ENCODE data around the gene GRIK2. TPM values are rescaled to one million over a fixed set of nuclear protein-coding genes. Genes with fewer than 3 reads are reported as not detected.

GRIK2 gene
- total RNA-seq, 1 donor from 2014 or later = 2.8 TPM

DNA sequence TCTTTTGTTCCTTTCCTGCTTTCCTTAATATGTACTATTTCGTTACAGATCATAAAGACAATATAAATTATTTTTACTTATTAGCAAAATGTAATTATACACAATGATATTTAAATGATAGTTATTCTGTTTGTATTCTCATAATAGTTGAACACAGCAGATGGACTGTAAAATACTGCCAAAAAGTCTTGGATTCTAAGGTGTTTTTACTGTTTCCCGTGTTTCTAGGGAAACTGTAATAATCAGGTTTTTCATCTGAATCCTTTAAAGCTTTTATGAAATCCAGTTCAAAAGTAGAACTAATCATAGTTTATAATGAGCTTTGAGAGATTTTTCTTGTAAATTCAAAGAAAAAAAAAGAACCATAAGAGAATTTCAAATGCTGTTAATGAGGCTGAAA, 148.4 kb downstream of the GRIK2 start:
- Mint-ChIP-seq H3K4me1 (ENCODE audit: unreplicated experiment) (no peaks in the 10 kb centered on the region), H3K4me3 (ENCODE audit: unreplicated experiment) (no peak overlapping the region), H3K27me3 (ENCODE audit: unreplicated experiment) (peaks cover 2% of the 10 kb centered on the region), H3K27ac (ENCODE audit: unreplicated experiment) (no peak overlapping the region), H3K36me3 (ENCODE audit: low read depth, unreplicated experiment) (no peaks in the 10 kb centered on the region), H3K9me3 (ENCODE audit: unreplicated experiment) (no peaks in the 10 kb centered on the region)
- no peak for DNase-seq (ENCODE audit: low spot score)
- no peak for TF ChIP-seq CTCF (IDR thresholded peaks at IDR 0.05; ENCODE audit: unreplicated experiment)

DNA sequence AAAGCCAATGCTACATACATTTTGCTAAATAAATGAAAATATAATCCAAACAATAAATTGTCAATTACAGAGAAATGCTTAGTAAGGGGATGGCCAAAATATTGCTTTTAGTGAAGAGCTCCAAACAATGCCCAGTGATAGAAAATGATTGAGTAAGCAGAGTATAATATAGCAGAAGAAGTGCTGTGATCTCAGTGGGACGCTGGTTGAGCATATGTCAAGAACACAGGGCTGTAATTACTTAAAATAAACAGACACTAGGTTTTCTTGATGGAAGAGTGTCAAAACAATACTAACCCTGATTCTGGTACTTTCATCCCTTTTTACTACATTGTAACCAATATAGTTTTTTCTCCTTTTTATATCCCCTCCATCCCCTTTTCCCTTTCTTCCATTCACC, 150.3 kb downstream of the GRIK2 start:
- no peaks in the 10 kb centered on the region for H3K9me3 Mint-ChIP-seq (ENCODE audit: unreplicated experiment)
- H3K36me3 Mint-ChIP-seq (ENCODE audit: low read depth, unreplicated experiment) = no peaks in the 10 kb centered on the region
- no peak for DNase-seq (ENCODE audit: low spot score)
- H3K27ac Mint-ChIP-seq (ENCODE audit: unreplicated experiment) = no peak overlapping the region
- H3K4me1 Mint-ChIP-seq (ENCODE audit: unreplicated experiment) = no peaks in the 10 kb centered on the region
- no peak for TF ChIP-seq CTCF (IDR thresholded peaks at IDR 0.05; ENCODE audit: unreplicated experiment)
- no peak overlapping the region for H3K4me3 Mint-ChIP-seq (ENCODE audit: unreplicated experiment)
- peaks cover 2% of the 10 kb centered on the region for H3K27me3 Mint-ChIP-seq (ENCODE audit: unreplicated experiment)

DNA sequence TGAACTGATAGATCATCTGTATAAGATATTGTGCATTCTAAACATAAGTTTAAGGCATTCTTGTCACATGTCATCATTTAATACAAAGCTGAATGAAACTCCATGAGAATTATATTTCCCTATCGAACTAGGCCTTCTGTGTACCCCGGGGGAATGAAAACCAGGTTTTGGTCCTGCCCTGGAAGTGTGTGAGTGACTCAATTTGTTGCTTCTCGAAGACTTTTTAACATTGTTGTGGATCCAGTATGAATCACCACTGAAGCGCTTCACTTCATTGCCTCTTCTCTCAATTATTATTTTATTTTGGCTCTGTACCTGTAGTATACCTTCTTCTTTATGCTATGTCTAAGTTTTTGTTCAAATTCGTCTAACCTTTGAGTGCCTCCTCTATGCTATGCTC, 150.8 kb downstream of the GRIK2 start:
- peaks cover 2% of the 10 kb centered on the region for H3K27me3 Mint-ChIP-seq (ENCODE audit: unreplicated experiment)
- no peak for DNase-seq (ENCODE audit: low spot score)
- H3K36me3 Mint-ChIP-seq (ENCODE audit: low read depth, unreplicated experiment) = no peaks in the 10 kb centered on the region
- H3K4me3 Mint-ChIP-seq (ENCODE audit: unreplicated experiment) = no peak overlapping the region
- no peaks in the 10 kb centered on the region for H3K4me1 Mint-ChIP-seq (ENCODE audit: unreplicated experiment)
- H3K27ac Mint-ChIP-seq (ENCODE audit: unreplicated experiment) = no peak overlapping the region
- no peaks in the 10 kb centered on the region for H3K9me3 Mint-ChIP-seq (ENCODE audit: unreplicated experiment)
- no peak for TF ChIP-seq CTCF (IDR thresholded peaks at IDR 0.05; ENCODE audit: unreplicated experiment)

DNA sequence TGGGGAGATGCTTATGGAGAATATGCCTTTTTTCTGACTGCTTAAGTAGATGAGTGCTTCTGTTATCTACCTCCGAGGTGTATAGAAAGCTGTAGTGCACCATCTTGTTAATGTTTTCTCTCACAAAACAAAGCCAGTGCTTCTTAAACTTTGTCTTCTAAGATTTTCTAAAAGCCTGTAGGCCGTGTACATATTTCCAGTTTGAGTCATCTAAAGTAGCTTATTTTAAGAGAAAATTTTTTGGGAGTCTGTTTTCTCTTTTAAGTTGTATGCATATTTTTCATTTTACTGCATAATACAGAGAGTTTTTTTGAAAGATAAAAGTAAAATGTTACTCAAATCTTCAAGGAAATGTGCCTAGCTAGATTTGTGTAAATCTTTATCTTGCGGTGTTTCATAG, 151.7 kb downstream of the GRIK2 start:
- Mint-ChIP-seq H3K36me3 (ENCODE audit: low read depth, unreplicated experiment) (no peaks in the 10 kb centered on the region), H3K27ac (ENCODE audit: unreplicated experiment) (no peak overlapping the region), H3K4me3 (ENCODE audit: unreplicated experiment) (no peak overlapping the region), H3K27me3 (ENCODE audit: unreplicated experiment) (peaks cover 2% of the 10 kb centered on the region), H3K9me3 (ENCODE audit: unreplicated experiment) (no peaks in the 10 kb centered on the region), H3K4me1 (ENCODE audit: unreplicated experiment) (no peaks in the 10 kb centered on the region)
- no peak for DNase-seq (ENCODE audit: low spot score)
- TF ChIP-seq CTCF (IDR thresholded peaks at IDR 0.05; ENCODE audit: unreplicated experiment) = no peak

GRCh38 chr6:101550451-101550850, 156.9 kb downstream of the GRIK2 start:
- no peak for DNase-seq (ENCODE audit: low spot score)
- Mint-ChIP-seq H3K36me3 (ENCODE audit: low read depth, unreplicated experiment) (no peaks in the 10 kb centered on the region), H3K27ac (ENCODE audit: unreplicated experiment) (no peak overlapping the region), H3K4me1 (ENCODE audit: unreplicated experiment) (no peaks in the 10 kb centered on the region), H3K4me3 (ENCODE audit: unreplicated experiment) (no peak overlapping the region), H3K27me3 (ENCODE audit: unreplicated experiment) (no peaks in the 10 kb centered on the region), H3K9me3 (ENCODE audit: unreplicated experiment) (no peaks in the 10 kb centered on the region)
- TF ChIP-seq CTCF (IDR thresholded peaks at IDR 0.05; ENCODE audit: unreplicated experiment) = no peak

Data from endothelial cell (in vitro differentiated cells).